NCI-H2029 (cell line): ENCODE results near the gene KCNQ1.

Experiments used
- DNase-seq: peaks from one replicate; lab custom pipeline; 2025; lab: John Stamatoyannopoulos, UW

The KCNQ1 gene

GRCh38 chr11:2685566-2686359, 241.0 kb downstream of the KCNQ1 start:
- DNase-seq = no peak

- no peak for DNase-seq
Measured at GRCh38 chr11:2686360-2687222, 241.8 kb downstream of the KCNQ1 start.

GRCh38 chr11:2687223-2687530, 242.4 kb downstream of the KCNQ1 start:
- no peak for DNase-seq

- DNase-seq = no peak
Measured at GRCh38 chr11:2687782-2688191, 243.0 kb downstream of the KCNQ1 start.

DNA sequence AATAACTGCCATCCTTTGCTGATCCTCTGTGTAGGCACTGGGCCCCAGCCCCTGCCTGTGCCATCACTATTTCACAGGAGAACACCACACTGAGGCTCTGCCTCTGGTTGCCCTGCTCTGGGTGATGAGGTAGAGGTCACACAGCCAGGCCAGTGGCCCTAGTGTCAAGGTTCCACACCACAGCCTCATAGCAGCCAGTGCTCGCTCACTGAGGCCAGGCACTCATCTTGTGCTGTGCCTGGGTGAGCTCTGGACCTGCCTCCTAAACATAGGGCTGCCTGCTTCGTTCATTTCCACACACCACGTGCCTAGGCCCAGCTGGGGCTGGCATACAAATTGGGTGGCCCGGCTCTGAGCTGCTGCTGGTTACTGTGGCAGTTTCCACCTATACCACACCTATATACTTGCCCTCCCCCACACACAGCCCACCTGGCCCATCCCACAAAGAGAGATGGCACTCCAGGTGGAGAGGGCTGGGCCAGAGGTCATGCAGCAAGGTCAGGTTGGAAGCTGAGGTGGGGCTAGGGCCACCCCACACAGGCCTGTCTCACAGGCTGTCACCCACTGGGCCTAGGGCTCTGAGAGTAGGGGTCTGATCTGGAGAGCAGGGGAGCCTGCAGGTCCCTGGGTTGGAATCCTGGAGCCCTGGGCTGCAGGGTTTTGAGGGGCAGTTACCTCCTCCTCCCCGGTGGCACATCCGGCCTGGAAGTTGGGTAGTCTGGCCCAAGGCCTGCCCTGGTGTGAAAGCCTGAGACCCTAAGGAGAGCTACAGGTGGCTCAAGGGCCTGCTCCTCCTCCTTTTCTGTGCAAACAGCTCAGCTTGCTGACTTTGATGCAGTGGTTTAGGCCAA, 243.8 kb downstream of the KCNQ1 start:
- no peak for DNase-seq

DNA sequence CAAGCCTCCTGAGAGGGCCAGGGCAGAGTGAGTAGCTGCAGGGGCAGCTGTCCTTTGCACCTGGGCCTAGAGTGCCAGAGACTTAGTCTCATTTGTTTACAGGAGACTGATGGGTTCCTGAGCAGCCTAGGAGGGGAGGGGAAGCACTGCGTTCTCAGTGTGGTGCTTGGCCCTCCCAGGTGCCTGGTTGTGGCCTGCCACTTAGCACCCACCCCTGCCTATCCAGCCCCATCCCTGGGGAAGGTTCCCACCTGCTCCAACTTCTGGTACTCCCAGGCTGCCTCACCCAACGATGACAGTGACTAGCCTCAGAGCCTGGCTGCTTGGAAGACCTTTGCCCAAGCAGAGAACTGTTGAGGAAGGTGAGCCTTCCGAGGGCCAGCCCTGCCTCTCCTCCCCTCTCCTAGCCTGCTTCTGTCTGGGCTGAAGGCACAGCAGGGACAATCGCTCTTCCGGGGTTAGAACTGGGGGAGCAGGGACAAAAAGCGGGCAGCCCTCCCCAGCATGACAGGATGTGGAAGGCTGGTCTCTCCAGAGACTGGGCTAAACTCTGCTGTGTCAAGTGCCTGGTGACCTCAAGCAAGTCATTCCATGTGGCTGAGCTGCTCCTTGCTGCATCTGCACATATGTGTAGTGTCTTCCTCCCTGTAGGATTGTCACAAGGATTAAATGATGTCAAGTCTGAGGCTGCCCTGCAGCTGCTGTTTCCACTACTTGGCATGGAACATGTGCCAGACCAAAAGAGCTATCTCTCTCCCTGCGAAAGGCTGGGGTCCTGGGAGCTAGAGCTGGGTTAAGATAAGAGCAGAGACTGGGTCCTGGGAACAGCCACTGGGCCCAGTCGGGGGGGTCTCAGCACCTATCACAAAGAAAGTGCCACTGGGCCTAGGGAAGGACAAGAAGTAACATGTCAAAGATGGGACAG, 245.1 kb downstream of the KCNQ1 start:
- no peak for DNase-seq

DNA sequence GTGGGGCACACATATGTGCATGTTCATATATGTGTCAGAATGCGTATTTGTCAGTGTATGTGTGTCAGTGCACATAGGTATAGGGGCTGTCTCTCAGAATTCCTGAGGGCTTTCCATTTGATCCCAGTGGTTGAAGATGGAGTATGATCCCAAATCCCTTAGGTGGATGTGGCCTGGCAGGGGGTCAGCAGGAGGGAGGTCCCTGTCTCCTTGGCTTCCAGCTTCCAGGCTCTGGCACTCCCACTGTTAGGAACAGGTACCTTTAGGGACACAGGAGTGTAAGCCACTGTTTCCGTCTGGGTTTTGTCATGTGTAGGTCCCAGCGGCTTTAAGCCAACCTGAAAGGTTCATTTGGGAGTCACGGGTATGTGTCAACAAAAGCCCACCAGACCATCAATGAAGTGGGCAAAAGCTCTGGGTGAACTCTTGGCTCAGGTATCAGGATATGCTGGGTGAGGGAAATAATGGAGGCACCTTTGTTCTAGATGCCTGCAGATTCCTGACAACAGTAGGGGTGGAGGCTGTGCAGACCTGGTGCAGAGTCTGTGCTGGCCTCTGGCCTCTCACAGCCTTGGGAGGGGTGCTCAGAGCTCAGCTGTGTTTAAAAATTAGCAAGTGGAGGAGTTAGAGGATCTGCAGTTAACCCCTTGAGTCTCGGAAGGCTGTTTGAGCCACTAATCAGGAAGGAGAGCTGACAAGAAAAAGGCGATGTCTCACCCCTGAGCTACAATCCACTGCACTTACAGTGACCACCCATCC, 246.0 kb downstream of the KCNQ1 start:
- no peak for DNase-seq

DNA sequence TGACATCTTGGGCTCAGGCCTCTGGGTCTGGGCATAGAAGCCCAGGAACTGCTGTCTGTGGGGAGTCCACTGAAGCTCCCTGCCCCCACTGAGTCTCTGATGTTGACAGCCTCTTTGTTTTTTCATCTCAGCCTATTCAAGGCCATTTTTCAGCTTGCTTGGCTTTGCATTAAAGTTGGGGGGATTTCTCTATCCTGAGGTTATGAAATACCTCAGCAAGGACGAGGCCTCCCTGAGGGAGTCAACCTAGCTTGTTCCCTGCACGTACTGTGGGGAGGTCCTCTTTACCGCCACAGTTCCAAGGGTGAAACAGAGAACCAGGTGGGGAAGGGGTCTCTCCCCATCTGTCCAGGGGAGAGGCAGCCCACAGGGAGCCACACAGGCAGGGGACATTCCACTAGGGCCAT, 246.6 kb downstream of the KCNQ1 start:
- DNase-seq = no peak

GRCh38 chr11:2691991-2692875, 247.4 kb downstream of the KCNQ1 start:
- DNase-seq = peak; percentile 57

- no peak for DNase-seq
Measured at GRCh38 chr11:2693271-2694261, 248.8 kb downstream of the KCNQ1 start.

DNA sequence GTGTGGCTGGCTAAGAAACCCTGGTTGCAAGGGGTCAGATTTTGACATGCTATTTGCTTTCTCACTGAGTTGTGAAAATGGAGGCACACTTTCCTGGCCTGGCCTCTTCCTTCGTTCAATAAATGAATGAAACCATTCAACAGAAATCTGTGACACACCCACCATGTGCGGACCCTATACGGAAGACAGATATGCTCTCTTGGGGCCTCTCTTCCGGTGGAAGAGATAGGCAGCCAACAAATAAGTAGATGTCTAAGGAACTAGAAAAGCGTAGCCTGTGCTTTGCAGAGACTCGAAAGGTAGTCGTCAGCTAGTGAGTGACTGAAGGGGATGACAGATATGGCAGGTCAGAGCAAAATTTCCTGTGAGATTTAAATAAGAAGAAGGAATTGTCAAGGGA, 249.7 kb downstream of the KCNQ1 start:
- no peak for DNase-seq

GRCh38 chr11:2694995-2695939, 250.5 kb downstream of the KCNQ1 start:
- no peak for DNase-seq

DNA sequence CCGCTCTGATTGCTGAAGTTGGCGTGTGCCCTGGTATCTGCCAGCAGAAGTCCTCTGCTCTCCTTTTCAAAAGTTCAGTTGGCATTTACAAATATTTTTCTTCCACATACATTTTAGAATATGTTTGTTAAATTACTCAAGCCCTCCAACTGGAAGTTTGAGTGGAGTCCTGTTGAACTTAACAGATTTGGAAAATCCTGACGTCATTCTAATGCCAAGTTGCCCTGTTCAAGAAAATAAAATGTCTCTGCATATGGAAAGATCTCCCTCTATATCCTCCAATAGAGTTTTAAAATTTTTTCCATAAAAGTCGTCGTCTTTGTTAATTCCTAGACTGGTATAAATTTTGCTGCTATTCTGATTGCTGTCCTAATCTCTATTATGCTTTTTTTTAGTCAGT, 251.6 kb downstream of the KCNQ1 start:
- DNase-seq = no peak

GRCh38 chr11:2697866-2698265, 253.1 kb downstream of the KCNQ1 start:
- no peak for DNase-seq

- no peak for DNase-seq
Measured at GRCh38 chr11:2698386-2699184, 253.8 kb downstream of the KCNQ1 start.

DNA sequence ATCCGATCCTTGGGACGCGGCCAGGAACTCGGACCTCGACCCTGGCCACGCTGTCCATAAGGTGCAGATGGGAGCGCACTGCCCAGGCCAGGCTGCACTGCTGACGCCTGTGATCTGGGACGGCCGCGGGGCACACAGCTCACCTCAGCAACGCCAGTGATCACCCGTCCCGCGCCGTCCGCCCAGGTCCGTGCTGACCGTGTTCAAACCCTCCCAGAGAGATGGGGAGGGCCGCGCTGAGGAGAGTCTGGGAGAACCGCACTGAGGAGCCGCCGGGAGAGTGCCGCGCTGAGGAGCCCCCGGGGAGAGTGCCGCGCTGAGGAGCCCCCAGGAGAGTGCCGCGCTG, 254.3 kb downstream of the KCNQ1 start:
- no peak for DNase-seq
